HG03378 (cell line): ENCODE results near the gene OR56A1.
"Not testable (repeated sequence)": the region's sequence is repeated elsewhere in the genome, so short reads cannot be mapped to it uniquely, and the experiment has no call there.

Experiments
- ATAC-seq: cut with Tn5 transposase; IDR thresholded peaks from one replicate; pipeline ENCODE4 v1.9.1; 2021; ENCODE audit warnings: mild to moderate bottlenecking, moderate library complexity; ENCODE audit not compliant: unreplicated experiment

Gene OR56A1

GRCh38 chr11:6030708-6031405 lies at the start of gene OR56A1:
TSS of gene OR56A1 (minus strand) at chr11:6030758. CDS start at chr11:6027692, 3,066 bp downstream.
- no peak for ATAC-seq

- ATAC-seq: no peak
Observed at GRCh38 chr11:6079463-6079862, 48.9 kb upstream of the OR56A1 start.

- ATAC-seq: no peak
Observed at GRCh38 chr11:6077723-6078122, 47.2 kb upstream of the OR56A1 start.

- ATAC-seq: not testable (repeated sequence)
Observed at GRCh38 chr11:6076443-6076842, 45.9 kb upstream of the OR56A1 start.

GRCh38 chr11:6067502-6067901 lies 36.9 kb upstream of the OR56A1 start:
- ATAC-seq: no peak

GRCh38 chr11:6062691-6063358 lies 32.3 kb upstream of the OR56A1 start:
- ATAC-seq: no peak

- ATAC-seq: no peak
Observed at GRCh38 chr11:6061475-6061874, 30.9 kb upstream of the OR56A1 start.

- ATAC-seq: no peak
Observed at GRCh38 chr11:6057452-6057851, 26.9 kb upstream of the OR56A1 start.

- ATAC-seq: no peak
Observed at GRCh38 chr11:6055569-6055968, 25.0 kb upstream of the OR56A1 start.

GRCh38 chr11:6052374-6052773 lies 21.8 kb upstream of the OR56A1 start:
- no peak for ATAC-seq

GRCh38 chr11:6040874-6041273 lies 10.3 kb upstream of the OR56A1 start:
- no peak for ATAC-seq

- no peak for ATAC-seq
Observed at GRCh38 chr11:6027501-6027900, 3.1 kb downstream of the OR56A1 start.

GRCh38 chr11:6025056-6025455 lies 5.5 kb downstream of the OR56A1 start:
- ATAC-seq: no peak

- no peak for ATAC-seq
Observed at GRCh38 chr11:6022956-6023355, 7.6 kb downstream of the OR56A1 start.

- ATAC-seq: no peak
Observed at GRCh38 chr11:6013042-6013441, 17.5 kb downstream of the OR56A1 start.

GRCh38 chr11:6012035-6012668 lies 18.4 kb downstream of the OR56A1 start:
- no peak for ATAC-seq

- ATAC-seq: no peak
Observed at GRCh38 chr11:6006846-6007245, 23.7 kb downstream of the OR56A1 start, which contains the start of gene OR56A4. TSS of gene OR56A4 (minus strand) at chr11:6006946. CDS start at chr11:6002992, 3,954 bp downstream.

GRCh38 chr11:6006395-6006794 lies 24.2 kb downstream of the OR56A1 start:
- ATAC-seq: no peak

GRCh38 chr11:6002202-6002699 lies 28.3 kb downstream of the OR56A1 start:
- ATAC-seq: no peak

GRCh38 chr11:5994791-5995190 lies 35.8 kb downstream of the OR56A1 start:
- ATAC-seq: no peak

GRCh38 chr11:5992604-5993251 lies 37.8 kb downstream of the OR56A1 start:
- ATAC-seq: no peak
